Panc1 (cell line): Measurements from ENCODE around the gene GOLGA8Q.
"Not testable (repeated sequence)": the region's sequence is repeated elsewhere in the genome, so short reads cannot be mapped to it uniquely, and the experiment has no call there.

Experiments
- CTCF ChIP-seq: fragments of 450-650 bp; IDR thresholded peaks from 2 replicates; pipeline ENCODE4 v1.5.1; 2017; ENCODE audit warnings: mild to moderate bottlenecking
- POLR2AphosphoS5 ChIP-seq: IDR thresholded peaks from 2 replicates; pipeline ENCODE4 v1.6.1; 2012; ENCODE audit warnings: mild to moderate bottlenecking, low read depth, low read length, moderate library complexity
- REST ChIP-seq, 2 experiments: IDR thresholded peaks; 2 replicates each; pipeline ENCODE4 v1.6.1; 2011 to 2012; ENCODE audit warnings: low read depth in 2 of 2, control low read depth in 1 of 2, low read length in 1 of 2, mild to moderate bottlenecking in 1 of 2, moderate library complexity in 1 of 2; ENCODE audit not compliant: insufficient read depth in 1 of 2
- TCF7L2 ChIP-seq: IDR thresholded peaks from 2 replicates; pipeline ENCODE4 v1.6.1; 2011; ENCODE audit warnings: mild to moderate bottlenecking, low read depth, low read length, inconsistent platforms

- not testable (repeated sequence) for TF ChIP-seq POLR2AphosphoS5; CTCF; TCF7L2; REST (IDR thresholded peaks at IDR 0.05; ENCODE audit: insufficient read depth in 1 of 2, low read depth in 2 of 2, low read length in 1 of 2)
Measured at GRCh38 chr15:30603796-30604195, 51.9 kb downstream of the GOLGA8Q start, which contains the start of gene GOLGA8H.
